ENCODE measurements around the gene MED26. TPM values are rescaled to one million over a fixed set of nuclear protein-coding genes. Genes with fewer than 3 reads are reported as not detected.
"Not testable (repeated sequence)": the region's sequence is repeated elsewhere in the genome, so short reads cannot be mapped to it uniquely, and the experiment has no call there.

The MED26 gene
- total RNA-seq, 4 donors from 2014 or later: 4.4 to 12.9 (median 8.4) TPM

DNA sequence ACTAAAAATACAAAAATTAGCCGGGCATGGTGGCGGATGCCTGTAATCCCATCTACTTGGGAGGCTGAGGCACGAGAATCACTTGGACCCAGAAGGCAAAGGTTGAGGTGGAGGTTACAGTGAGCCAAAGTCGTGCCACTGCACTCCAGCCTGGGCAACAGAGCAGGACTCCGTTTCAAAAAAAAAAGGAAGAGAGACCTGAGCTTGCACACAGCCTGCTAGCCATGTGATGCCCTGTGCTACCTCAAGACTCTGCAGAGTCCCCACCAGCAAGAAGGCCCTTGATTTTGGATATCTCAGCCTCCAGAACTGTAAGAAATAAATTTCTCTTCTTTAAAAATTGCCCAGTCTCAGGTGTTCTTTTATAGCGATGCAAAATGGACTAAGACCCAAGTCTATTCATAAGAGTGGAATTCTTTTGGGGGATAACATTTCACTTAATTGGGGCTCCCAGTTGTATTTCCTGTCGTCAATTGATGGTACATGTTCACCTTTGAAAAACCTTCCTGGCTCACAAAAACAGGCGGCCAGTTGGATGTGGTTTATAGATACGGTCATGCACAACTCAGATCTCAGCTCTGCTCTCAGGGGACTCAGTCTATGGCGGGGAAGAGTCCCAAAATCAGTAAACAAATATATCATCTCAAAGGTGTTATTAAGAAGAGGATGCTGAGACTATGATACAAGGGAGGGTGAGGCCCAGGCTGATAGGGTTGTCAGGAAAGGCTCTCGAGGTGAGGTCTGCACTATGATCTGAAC is 83.4 kb downstream of the MED26 start:
- H3K9me3 ChIP-seq: no peaks in the 10 kb centered on the region
- DNase-seq: no peak
- no peak overlapping the region for H3K27ac ChIP-seq
- no peaks in the 10 kb centered on the region for H3K36me3 ChIP-seq
- no peaks in the 10 kb centered on the region for H3K27me3 ChIP-seq
- peaks cover 11 to 29% of the 10 kb centered on the region in 2 donors for H3K4me1 ChIP-seq
- no peak overlapping the region for H3K4me3 ChIP-seq (replicated peaks in 1 of 3)
- TF ChIP-seq POLR2A (IDR thresholded peaks at IDR 0.05): no peak
- TF ChIP-seq, protein P1, sequence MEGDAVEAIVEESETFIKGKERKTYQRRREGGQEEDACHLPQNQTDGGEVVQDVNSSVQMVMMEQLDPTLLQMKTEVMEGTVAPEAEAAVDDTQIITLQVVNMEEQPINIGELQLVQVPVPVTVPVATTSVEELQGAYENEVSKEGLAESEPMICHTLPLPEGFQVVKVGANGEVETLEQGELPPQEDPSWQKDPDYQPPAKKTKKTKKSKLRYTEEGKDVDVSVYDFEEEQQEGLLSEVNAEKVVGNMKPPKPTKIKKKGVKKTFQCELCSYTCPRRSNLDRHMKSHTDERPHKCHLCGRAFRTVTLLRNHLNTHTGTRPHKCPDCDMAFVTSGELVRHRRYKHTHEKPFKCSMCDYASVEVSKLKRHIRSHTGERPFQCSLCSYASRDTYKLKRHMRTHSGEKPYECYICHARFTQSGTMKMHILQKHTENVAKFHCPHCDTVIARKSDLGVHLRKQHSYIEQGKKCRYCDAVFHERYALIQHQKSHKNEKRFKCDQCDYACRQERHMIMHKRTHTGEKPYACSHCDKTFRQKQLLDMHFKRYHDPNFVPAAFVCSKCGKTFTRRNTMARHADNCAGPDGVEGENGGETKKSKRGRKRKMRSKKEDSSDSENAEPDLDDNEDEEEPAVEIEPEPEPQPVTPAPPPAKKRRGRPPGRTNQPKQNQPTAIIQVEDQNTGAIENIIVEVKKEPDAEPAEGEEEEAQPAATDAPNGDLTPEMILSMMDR (IDR thresholded peaks at IDR 0.05): no peak
- WGBS, 2 donors: 93% methylated on average over 11 of the region's 11 CpGs
- intact Hi-C loops (cut with DNase I): no loop called here

- peaks cover 11 to 30% of the 10 kb centered on the region in 2 donors for H3K4me1 ChIP-seq
- H3K27ac ChIP-seq; intact Hi-C loops (cut with DNase I); H3K4me3 ChIP-seq (replicated peaks in 1 of 3); H3K27me3 ChIP-seq; H3K36me3 ChIP-seq; H3K9me3 ChIP-seq; DNase-seq: not testable (repeated sequence)
- 86 to 87% methylated on average over 6 of the region's 6 CpGs for WGBS, 2 donors
Observed at GRCh38 chr19:16543734-16544133, 84.3 kb downstream of the MED26 start.

DNA sequence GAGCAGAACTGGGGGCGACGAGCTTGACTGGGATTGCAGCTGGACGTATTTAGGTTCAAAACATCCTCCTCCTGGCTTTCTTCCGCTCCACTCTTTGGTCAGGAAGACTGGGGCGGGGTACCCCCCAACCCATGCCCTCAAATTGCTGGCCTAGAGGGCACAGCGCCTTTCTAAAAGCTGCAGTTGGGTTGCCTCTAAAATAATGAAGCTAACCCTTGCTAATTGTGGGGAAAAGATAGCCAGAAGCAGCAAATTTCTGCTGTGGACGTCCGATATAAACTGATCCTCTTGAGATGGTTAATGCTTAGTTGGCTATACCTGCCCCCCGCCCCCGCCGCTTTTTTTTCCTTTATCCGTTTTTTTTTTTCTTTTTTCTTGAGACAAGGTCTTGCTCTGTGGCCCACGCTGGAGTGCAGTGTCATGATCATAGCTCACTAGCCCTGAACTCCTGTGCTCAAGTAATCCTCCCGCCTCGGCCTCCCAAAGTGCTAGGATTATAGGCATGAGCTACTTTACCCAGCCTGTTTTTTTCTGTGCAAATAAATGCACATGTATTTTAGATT is 85.0 kb downstream of the MED26 start:
- Histone ChIP-seq H3K27ac (peak overlapping the region; percentile 63 to 76 (median 65)), H3K4me1 (peaks cover 11 to 30% of the 10 kb centered on the region in 2 donors), H3K9me3 (no peaks in the 10 kb centered on the region), H3K36me3 (no peaks in the 10 kb centered on the region), H3K4me3 (replicated peaks in 1 of 3) (peak overlapping the region; percentile 80 to 98 (median 93)), H3K27me3 (no peaks in the 10 kb centered on the region)
- no peak for DNase-seq
- intact Hi-C loops (cut with DNase I): no loop called here
- WGBS, 2 donors: 4 to 5% methylated on average over 15 of the region's 15 CpGs
- TF ChIP-seq POLR2A (IDR thresholded peaks at IDR 0.05): no peak
- TF ChIP-seq, protein P1 (IDR thresholded peaks at IDR 0.05): no peak

DNA sequence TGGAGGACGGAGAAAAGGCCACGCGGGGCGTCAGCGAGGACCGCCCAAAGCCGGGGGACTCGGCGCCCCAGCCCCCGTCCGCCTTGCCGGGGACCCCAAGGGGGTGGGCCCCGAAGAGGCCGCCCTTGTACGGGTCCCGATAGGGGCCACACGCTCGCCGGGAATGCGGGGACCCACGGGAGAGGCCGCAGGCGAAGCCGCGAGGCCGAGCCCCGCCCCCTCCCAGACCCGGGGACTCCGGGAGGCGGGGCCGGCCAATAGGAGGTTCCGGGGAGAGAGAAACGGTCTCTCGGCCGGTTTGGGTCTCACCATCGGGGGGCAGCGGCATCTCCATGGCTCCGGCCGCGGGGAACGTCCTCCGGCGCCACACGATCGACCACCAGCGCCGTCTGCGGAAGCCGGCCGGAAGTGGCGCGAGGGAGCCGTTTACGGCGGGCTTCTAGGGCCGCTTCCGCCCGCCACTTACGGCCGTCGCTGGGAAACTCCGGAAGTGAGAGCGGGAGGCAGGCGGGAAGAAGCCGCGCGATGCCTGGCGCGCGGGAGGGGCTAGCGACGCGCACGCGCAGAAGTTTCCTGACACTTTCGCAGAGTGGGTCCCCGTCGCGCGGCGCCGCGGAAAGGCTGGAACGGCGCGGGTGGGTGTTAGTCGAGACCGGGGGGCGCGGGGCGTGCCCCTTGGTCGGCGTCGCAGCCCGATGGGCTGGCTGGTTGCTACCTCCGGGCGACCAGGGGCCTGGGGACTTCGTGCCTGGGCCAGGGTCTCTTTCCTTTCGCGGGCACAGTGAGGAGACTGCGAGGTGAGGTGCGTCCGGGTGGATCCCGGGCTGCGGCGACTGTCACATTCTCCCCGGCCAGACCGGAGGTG is 85.7 kb downstream of the MED26 start, which contains the start of gene CHERP:
TSS of gene CHERP (minus strand) at position 393 of the 865 bp plus-strand sequence. CDS start at position 334, 59 bp downstream.
- DNase-seq: peak; percentile 93 to 95
- no peaks in the 10 kb centered on the region for H3K9me3 ChIP-seq
- no peaks in the 10 kb centered on the region for H3K27me3 ChIP-seq
- no peaks in the 10 kb centered on the region for H3K36me3 ChIP-seq
- TF ChIP-seq, protein P1 (IDR thresholded peaks at IDR 0.05): no peak
- TF ChIP-seq POLR2A (IDR thresholded peaks at IDR 0.05): peak in 1 of 2 donors; percentile 88
- 1 to 4% methylated on average over 8 to 30 of the region's 108 CpGs for WGBS, 2 donors
- peaks cover 11 to 30% of the 10 kb centered on the region in 2 donors for H3K4me1 ChIP-seq
- peak within 1 kb of the TSS; percentile 93 to 100 (median 98) for H3K4me3 ChIP-seq (replicated peaks in 1 of 3)
- intact Hi-C loops (cut with DNase I): no loop called here
- H3K27ac ChIP-seq: peak within 1 kb of the TSS; percentile 63 to 76 (median 65)

- DNase-seq: no peak
- Histone ChIP-seq H3K4me1 (peaks cover 11 to 30% of the 10 kb centered on the region in 2 donors), H3K36me3 (no peaks in the 10 kb centered on the region), H3K27me3 (no peaks in the 10 kb centered on the region), H3K4me3 (replicated peaks in 1 of 3) (peak overlapping the region; percentile 93 to 100 (median 98)), H3K27ac (peak overlapping the region in 1 of 3 donors; percentile 60), H3K9me3 (no peaks in the 10 kb centered on the region)
- intact Hi-C loops (cut with DNase I): no loop called here
- TF ChIP-seq POLR2A (IDR thresholded peaks at IDR 0.05): no peak
- TF ChIP-seq, protein P1 (IDR thresholded peaks at IDR 0.05): no peak
- WGBS, 2 donors: 2 to 3% methylated on average over 24 to 29 of the region's 29 CpGs
Observed at GRCh38 chr19:16541526-16542044, 86.4 kb downstream of the MED26 start.
